Adrenal gland (tissue), 5 donors: ENCODE measurements around the gene COP1.

Experiments used
- CTCF ChIP-seq, 6 experiments: fragments of 450-650 bp in 4 of 6; fragments of 200-600 bp in 2 of 6; sonication (generic) in 1 of 6; IDR thresholded peaks; 1 replicate in 5 of 6; 2 replicates in 1 of 6; pipeline versions ENCODE4 v1.5.1 to v1.8.0; 2016 to 2021; ENCODE audit warnings: antibody characterized with exemption in 6 of 6, mild to moderate bottlenecking in 2 of 6, moderate library complexity in 1 of 6
- POLR2A ChIP-seq, 2 donors: fragments of 450-650 bp; IDR thresholded peaks; one replicate each; pipeline ENCODE4 v1.6.1; 2017; ENCODE audit warnings: antibody characterized with exemption in 2 of 2, mild to moderate bottlenecking in 2 of 2, moderate library complexity in 1 of 2
- donor health status: DM: no; HTN: no; CAD: no.

GRCh38 chr1:176217461-176218099, 10.5 kb upstream of the COP1 start:
- no peak for TF ChIP-seq CTCF (IDR thresholded peaks at IDR 0.05)
- no peak for TF ChIP-seq POLR2A (IDR thresholded peaks at IDR 0.05)
